ENCODE data around the gene STK17A. TPM values are rescaled to one million over a fixed set of nuclear protein-coding genes. Genes with fewer than 3 reads are reported as not detected.

STK17A gene
- total RNA-seq, 1 experiment from 2014 or later, result 141 TPM

GRCh38 chr7:43634384-43634783, 51.5 kb downstream of the STK17A start:
- no peak for DNase-seq (ENCODE audit: low read depth)

GRCh38 chr7:43636093-43636492, 53.2 kb downstream of the STK17A start:
- DNase-seq (ENCODE audit: low read depth), result peak; percentile 77

- DNase-seq (ENCODE audit: low read depth), result peak; percentile 70
These were observed 54.4 kb downstream of the STK17A start for GRCh38 chr7:43637114-43637806.

- peak; percentile 97 for DNase-seq (ENCODE audit: low read depth)
These were observed 57.1 kb downstream of the STK17A start for GRCh38 chr7:43639858-43640491.

- no peak for DNase-seq (ENCODE audit: low read depth)
These were observed 57.8 kb downstream of the STK17A start for GRCh38 chr7:43640679-43641078.

- no peak for DNase-seq (ENCODE audit: low read depth)
These were observed 60.2 kb downstream of the STK17A start for GRCh38 chr7:43642897-43643630.

GRCh38 chr7:43643846-43644245, 60.9 kb downstream of the STK17A start:
- no peak for DNase-seq (ENCODE audit: low read depth)

GRCh38 chr7:43645699-43646226, 62.9 kb downstream of the STK17A start:
- DNase-seq (ENCODE audit: low read depth), result peak; percentile 68

GRCh38 chr7:43646603-43647338, 63.9 kb downstream of the STK17A start:
- peak; percentile 84 for DNase-seq (ENCODE audit: low read depth)

- peak; percentile 90 for DNase-seq (ENCODE audit: low read depth)
These were observed 64.4 kb downstream of the STK17A start for GRCh38 chr7:43647339-43647672.

- DNase-seq (ENCODE audit: low read depth), result peak; percentile 99
These were observed 65.0 kb downstream of the STK17A start for GRCh38 chr7:43647673-43648472.

GRCh38 chr7:43648473-43649406, 65.8 kb downstream of the STK17A start:
- peak; percentile 97 for DNase-seq (ENCODE audit: low read depth)

- peak; percentile 95 for DNase-seq (ENCODE audit: low read depth)
These were observed 66.9 kb downstream of the STK17A start for GRCh38 chr7:43649755-43650274.

- peak; percentile 93 for DNase-seq (ENCODE audit: low read depth)
These were observed 67.6 kb downstream of the STK17A start for GRCh38 chr7:43650457-43651052.

GRCh38 chr7:43652364-43652763, 69.5 kb downstream of the STK17A start:
- peak; percentile 58 for DNase-seq (ENCODE audit: low read depth)

GRCh38 chr7:43653466-43653865, 70.6 kb downstream of the STK17A start:
- DNase-seq (ENCODE audit: low read depth), result peak; percentile 65

GRCh38 chr7:43653891-43654504, 71.1 kb downstream of the STK17A start:
- peak; percentile 74 for DNase-seq (ENCODE audit: low read depth)

- peak; percentile 73 for DNase-seq (ENCODE audit: low read depth)
These were observed 72.7 kb downstream of the STK17A start for GRCh38 chr7:43655584-43655983.

GRCh38 chr7:43656997-43657396, 74.1 kb downstream of the STK17A start:
- DNase-seq (ENCODE audit: low read depth), result no peak

All from M059J (cell line).